GOT3 (cell line): Measurements from ENCODE around the gene KIF23.
A peak's percentile ranks its signal among the peaks of the same experiment; 100 is the strongest.
"Not testable (repeated sequence)": the region's sequence is repeated elsewhere in the genome, so short reads cannot be mapped to it uniquely, and the experiment has no call there.

ENCODE experiments used
- DNase-seq: peaks from one replicate; lab custom pipeline; 2025; ENCODE audit warnings: mixed read lengths; lab: John Stamatoyannopoulos, UW

The KIF23 gene

GRCh38 chr15:69435985-69436384 lies 21.8 kb downstream of the KIF23 start:
- DNase-seq: no peak

GRCh38 chr15:69436951-69437350 lies 22.8 kb downstream of the KIF23 start:
- no peak for DNase-seq

GRCh38 chr15:69439623-69440022 lies 25.5 kb downstream of the KIF23 start:
- no peak for DNase-seq

GRCh38 chr15:69443032-69443611 lies 29.0 kb downstream of the KIF23 start:
- no peak for DNase-seq

- no peak for DNase-seq
Measured at GRCh38 chr15:69444686-69445085, 30.5 kb downstream of the KIF23 start.

GRCh38 chr15:69446953-69447352 lies 32.8 kb downstream of the KIF23 start:
- DNase-seq: no peak

- DNase-seq: not testable (repeated sequence)
Measured at GRCh38 chr15:69450221-69450620, 36.1 kb downstream of the KIF23 start.

GRCh38 chr15:69450968-69451695 lies 37.0 kb downstream of the KIF23 start:
- DNase-seq: no peak

- DNase-seq: no peak
Measured at GRCh38 chr15:69451951-69452691, 38.0 kb downstream of the KIF23 start.

GRCh38 chr15:69452692-69453521 lies 38.8 kb downstream of the KIF23 start, which contains the start of gene RPLP1:
TSS of gene RPLP1 (plus strand) at chr15:69452818. CDS start at chr15:69452949, 131 bp downstream.
- DNase-seq: peak; percentile 90

GRCh38 chr15:69454953-69455352 lies 40.8 kb downstream of the KIF23 start:
- no peak for DNase-seq

- DNase-seq: no peak
Measured at GRCh38 chr15:69456208-69457166, 42.3 kb downstream of the KIF23 start.

GRCh38 chr15:69457304-69458280 lies 43.4 kb downstream of the KIF23 start:
- DNase-seq: no peak

GRCh38 chr15:69459066-69459465 lies 44.9 kb downstream of the KIF23 start:
- DNase-seq: no peak

- no peak for DNase-seq
Measured at GRCh38 chr15:69460481-69460880, 46.3 kb downstream of the KIF23 start.

GRCh38 chr15:69462030-69462492 lies 47.9 kb downstream of the KIF23 start:
- DNase-seq: no peak

- peak; percentile 89 for DNase-seq
Measured at GRCh38 chr15:69462493-69463181, 48.5 kb downstream of the KIF23 start.

GRCh38 chr15:69463182-69463756 lies 49.1 kb downstream of the KIF23 start:
- no peak for DNase-seq

GRCh38 chr15:69465253-69465652 lies 51.1 kb downstream of the KIF23 start:
- no peak for DNase-seq
